ENCODE measurements around the gene USP5.
"Not testable (repeated sequence)": the region's sequence is repeated elsewhere in the genome, so short reads cannot be mapped to it uniquely, and the experiment has no call there.

The USP5 gene

GRCh38 chr12:6873094-6874014 lies 21.4 kb downstream of the USP5 start, which contains the start of gene SPSB2:
TSS of gene SPSB2 (minus strand) at chr12:6873303. CDS start at chr12:6872901, 402 bp downstream.
- peak; percentile 6; the same call in 1 of the 2 replicates for TF ChIP-seq ZFX (IDR thresholded peaks at IDR 0.05)
- no peak for TF ChIP-seq CTCF (conservative IDR thresholded peaks at IDR 0.05)
- peak within 1 kb of the TSS; percentile 67 for H3K27ac ChIP-seq

- peak overlapping the region; percentile 67; the same call in 1 of the 2 replicates for H3K27ac ChIP-seq
Observed at GRCh38 chr12:6874015-6874368, 22.0 kb downstream of the USP5 start.

GRCh38 chr12:6879824-6880223 lies 27.9 kb downstream of the USP5 start:
- H3K27ac ChIP-seq, result not testable (repeated sequence)

- H3K27ac ChIP-seq, result no peak overlapping the region
- TF ChIP-seq ZFX (IDR thresholded peaks at IDR 0.05) (no peak), CTCF (conservative IDR thresholded peaks at IDR 0.05) (no peak)
Observed at GRCh38 chr12:6883252-6883651, 31.3 kb downstream of the USP5 start.

- H3K27ac ChIP-seq, result no peak overlapping the region
- no peak for TF ChIP-seq ZFX (IDR thresholded peaks at IDR 0.05)
- no peak for TF ChIP-seq CTCF (conservative IDR thresholded peaks at IDR 0.05)
Observed at GRCh38 chr12:6883683-6884082, 31.7 kb downstream of the USP5 start.

GRCh38 chr12:6884539-6884938 lies 32.6 kb downstream of the USP5 start:
- no peak overlapping the region for H3K27ac ChIP-seq

GRCh38 chr12:6886206-6886999 lies 34.5 kb downstream of the USP5 start:
- H3K27ac ChIP-seq, result not testable (repeated sequence)

More at GRCh38 chr12:6884539-6884938, 32.6 kb downstream of the USP5 start:
- no peak for TF ChIP-seq CTCF (conservative IDR thresholded peaks at IDR 0.05)
- no peak for TF ChIP-seq ZFX (IDR thresholded peaks at IDR 0.05)

- H3K27ac ChIP-seq, result no peak overlapping the region
- no peak for TF ChIP-seq CTCF (conservative IDR thresholded peaks at IDR 0.05)
- TF ChIP-seq ZFX (IDR thresholded peaks at IDR 0.05), result no peak
Observed at GRCh38 chr12:6887460-6887859, 35.5 kb downstream of the USP5 start.

Measured in C4-2B (cell line).